Stimulated activated CD8-positive, alpha-beta memory T cell treated with anti-CD3 and anti-CD28 coated beads, Interleukin-7, amount 100 ng/mL, for 48 hours (primary cell): ENCODE results near the gene YWHAB.

Source experiments
- DNase-seq, 2 donors: peaks; one replicate each; pipeline ENCODE4 v3.0.0-alpha.2; 2020; ENCODE audit warnings: low read depth in 1 of 2; ENCODE audit errors: extremely low read depth in 1 of 2

Gene YWHAB

GRCh38 chr20:44911264-44911921, 25.9 kb downstream of the YWHAB start:
- DNase-seq, result peak; percentile 27 to 29

- no peak for DNase-seq
Observed at GRCh38 chr20:44912189-44912588, 26.7 kb downstream of the YWHAB start.

- DNase-seq, result peak in 1 of 2 donors; percentile 23
Observed at GRCh38 chr20:44914924-44915323, 29.4 kb downstream of the YWHAB start.

GRCh38 chr20:44916586-44916985, 31.1 kb downstream of the YWHAB start:
- no peak for DNase-seq

- no peak for DNase-seq
Observed at GRCh38 chr20:44917399-44917798, 31.9 kb downstream of the YWHAB start.

- DNase-seq, result no peak
Observed at GRCh38 chr20:44918342-44918741, 32.8 kb downstream of the YWHAB start.

GRCh38 chr20:44918761-44919160, 33.3 kb downstream of the YWHAB start:
- DNase-seq, result no peak

GRCh38 chr20:44921447-44921846, 35.9 kb downstream of the YWHAB start:
- no peak for DNase-seq

GRCh38 chr20:44924541-44924940, 39.0 kb downstream of the YWHAB start:
- DNase-seq, result no peak

GRCh38 chr20:44928595-44928994, 43.1 kb downstream of the YWHAB start:
- no peak for DNase-seq

GRCh38 chr20:44930517-44931168, 45.1 kb downstream of the YWHAB start:
- DNase-seq, result no peak

GRCh38 chr20:44931911-44932310, 46.4 kb downstream of the YWHAB start:
- no peak for DNase-seq

- DNase-seq, result no peak
Observed at GRCh38 chr20:44932916-44933315, 47.4 kb downstream of the YWHAB start.

- DNase-seq, result no peak
Observed at GRCh38 chr20:44936510-44936909, 51.0 kb downstream of the YWHAB start.

- DNase-seq, result no peak
Observed at GRCh38 chr20:44938637-44939036, 53.1 kb downstream of the YWHAB start.

GRCh38 chr20:44941120-44941691, 55.7 kb downstream of the YWHAB start:
- no peak for DNase-seq

- DNase-seq, result no peak
Observed at GRCh38 chr20:44942264-44942973, 56.9 kb downstream of the YWHAB start.

- no peak for DNase-seq
Observed at GRCh38 chr20:44943828-44944227, 58.3 kb downstream of the YWHAB start.

- DNase-seq, result no peak
Observed at GRCh38 chr20:44945261-44945660, 59.8 kb downstream of the YWHAB start.

- no peak for DNase-seq
Observed at GRCh38 chr20:44946271-44946852, 60.9 kb downstream of the YWHAB start.

GRCh38 chr20:44948107-44948506, 62.6 kb downstream of the YWHAB start:
- DNase-seq, result no peak
